HepG2 (cell line): ENCODE results near the gene SPACA6. TPM values are rescaled to one million over a fixed set of nuclear protein-coding genes. Genes with fewer than 3 reads are reported as not detected.

Source experiments
- ATAC-seq: fragments of 200-7000 bp; cut with Tn5 transposase; 3 replicates; pipeline ENCODE4 v1.9.1; 2020; ENCODE audit warnings: mild to moderate bottlenecking, moderate library complexity
- BruUV-seq: library from RNA; stranded (reverse); fragments of 400-500 nt; replicated peaks from 2 replicates; lab custom pipeline; 2021; lab: Mats Ljungman, UMichigan
- CTCF ChIA-PET: fragments of 300-600 bp; formaldehyde crosslinking; extraction: SDS; loops from one replicate; lab custom pipeline; 2021; ENCODE audit warnings: low total read pairs, inconsistent platforms, low intra/inter-chr PET ratio; lab: Yijun Ruan, JAX
- POLR2A ChIA-PET: fragments of 350-600 bp; sonication (Branson Sonifier 250); formaldehyde crosslinking; loops from one replicate; lab custom pipeline; 2020; ENCODE audit warnings: antibody characterized with exemption, inconsistent platforms; lab: Yijun Ruan, JAX
- DNase-seq: peaks from one replicate; pipeline ENCODE4 v3.0.0-alpha.2; 2015; ENCODE audit warnings: low spot score
- FAIRE-seq: peaks from 3 replicates; lab custom pipeline; 2011; peaks lifted over from hg19 to GRCh38; lab: Jason Lieb, UNC
- H2AFZ ChIP-seq: one replicate; pipeline ENCODE4 v1.6.1; 2011; ENCODE audit warnings: low read length, inconsistent platforms
- H3K27ac ChIP-seq: fragments of 300-600 bp; 3 replicates; pipeline ENCODE4 v1.8.0; 2011; ENCODE audit warnings: mixed run types, mild to moderate bottlenecking, mixed read lengths, low read length, inconsistent platforms; ENCODE audit not compliant: insufficient read depth; ENCODE audit errors: extremely low read length
- H3K27me3 ChIP-seq, 2 experiments: fragments of 200-600 bp in 1 of 2; 2 replicates in 1 of 2; 3 replicates in 1 of 2; pipeline versions ENCODE4 v1.6.0 to v1.8.0; 2011; ENCODE audit warnings: low read length in 2 of 2, mild to moderate bottlenecking in 2 of 2, moderate library complexity in 2 of 2, inconsistent platforms in 1 of 2; ENCODE audit not compliant: insufficient read depth in 2 of 2, control insufficient read depth in 1 of 2
- H3K36me3 ChIP-seq, 2 experiments: fragments of 200-600 bp in 1 of 2; replicated peaks in 1 of 2; 2 replicates in 1 of 2; 3 replicates in 1 of 2; pipeline versions ENCODE4 v1.5.1 to v1.8.0; 2011; ENCODE audit warnings: low read length in 2 of 2, inconsistent platforms in 1 of 2; ENCODE audit not compliant: insufficient read depth in 2 of 2, control insufficient read depth in 1 of 2
- H3K4me1 ChIP-seq: 2 replicates; pipeline ENCODE4 v1.5.1; 2012; ENCODE audit warnings: low read length, inconsistent platforms; ENCODE audit not compliant: insufficient read depth
- H3K4me2 ChIP-seq: 2 replicates; pipeline ENCODE4 v1.6.0; 2011; ENCODE audit warnings: low read depth, low read length, inconsistent platforms
- H3K4me3 ChIP-seq, 3 experiments: fragments of 200-600 bp in 1 of 3; sonication (generic), shearing (Covaris generic) in 1 of 3; replicated peaks in 1 of 3; 2 replicates each; pipeline ENCODE4 v1.5.1; 2011 to 2016; ENCODE audit warnings: low read length in 3 of 3, inconsistent platforms in 2 of 3, low read depth in 2 of 3, mild to moderate bottlenecking in 2 of 3, control low read depth in 1 of 3, mixed read lengths in 1 of 3; ENCODE audit not compliant: insufficient read depth in 1 of 3
- H3K79me2 ChIP-seq: one replicate; pipeline ENCODE4 v1.6.1; 2011; ENCODE audit warnings: low read length, inconsistent platforms; ENCODE audit not compliant: insufficient read depth
- H3K9ac ChIP-seq: 2 replicates; pipeline ENCODE4 v1.6.0; 2011; ENCODE audit warnings: mild to moderate bottlenecking, low read depth, low read length, inconsistent platforms; ENCODE audit not compliant: insufficient read depth
- H3K9me3 ChIP-seq: 2 replicates; pipeline ENCODE4 v1.5.1; 2012; ENCODE audit warnings: mild to moderate bottlenecking, low read length
- H4K20me1 ChIP-seq: 2 replicates; pipeline ENCODE4 v1.6.0; 2011; ENCODE audit warnings: inconsistent platforms, mild to moderate bottlenecking, low read length, moderate library complexity; ENCODE audit not compliant: insufficient read depth
- DNMT1 ChIP-seq: sonication (generic); formaldehyde crosslinking; IDR thresholded peaks from 2 replicates; pipeline ENCODE4 v1.5.1; 2020; ENCODE audit warnings: mild to moderate bottlenecking, missing genetic modification reagents
- TCF7 ChIP-seq: sonication (generic); IDR thresholded peaks from 2 replicates; pipeline ENCODE4 v1.6.1; 2016; ENCODE audit warnings: antibody characterized with exemption, low read depth
- ZFP36L2 ChIP-seq: sonication (generic); formaldehyde crosslinking; IDR thresholded peaks from 2 replicates; pipeline ENCODE4 v1.4.0; 2020; ENCODE audit warnings: missing genetic modification reagents
- whole genome bisulfite sequencing: methylation state at CpG from one replicate; pipeline ENCODE4 v1.1.6; 2017; ENCODE audit warnings: low lambda C conversion rate; 5-methylcytosine and 5-hydroxymethylcytosine counted together
- in situ Hi-C: cut with HindIII; loops from 2 replicates; pipeline ENCODE4 v1.10.0; 2017; ENCODE audit warnings: low pct_unique_long_range_greater_than_20kb; ENCODE audit not compliant: extremely low pct_ligation_motif_present
- intact Hi-C: fragments of 100-400 bp; cut with micrococcal nuclease; formaldehyde crosslinking; loops from one replicate; pipeline ENCODE4 v1.10.0; 2022; ENCODE audit not compliant: unreplicated experiment
- polyA plus RNA-seq, 8 experiments: library from polyadenylated mRNA; depleted of rRNA in 3 of 8; stranded (reverse) in 7 of 8; unstranded in 1 of 8; fragments of >200 nt; fragmentation: Illumina TruSeq in 4 of 8; extraction: Trizol in 4 of 8; gene quantifications; 2 replicates each; pipeline versions ENCODE4 v1.2.1 to v1.2.3, GENCODE V29; 2011 to 2016; ENCODE audit warnings: low read depth in 4 of 8, missing spikeins in 1 of 8, mixed read lengths in 1 of 8; ENCODE audit not compliant: insufficient read depth in 1 of 8
- total RNA-seq, 5 experiments: library from RNA; depleted of rRNA; stranded (reverse); fragments of >200 nt; fragmentation: Illumina TruSeq; extraction: Trizol; gene quantifications; 2 replicates each; pipeline ENCODE4 v1.2.3, GENCODE V29; 2016; ENCODE audit warnings: low read depth in 1 of 5
- TF ChIP-seq, protein P1 (sequence below): sonication (generic); formaldehyde crosslinking; IDR thresholded peaks from 2 replicates; pipeline ENCODE4 v1.9.0; 2021; ENCODE audit warnings: missing genetic modification reagents, borderline replicate concordance

SPACA6 gene
- total and polyA plus RNA-seq, 2 of the 13 experiments (the other 11 are each of a cell fraction or from before 2014, with no cell fraction given) = 1.4 to 2.2 TPM

DNA sequence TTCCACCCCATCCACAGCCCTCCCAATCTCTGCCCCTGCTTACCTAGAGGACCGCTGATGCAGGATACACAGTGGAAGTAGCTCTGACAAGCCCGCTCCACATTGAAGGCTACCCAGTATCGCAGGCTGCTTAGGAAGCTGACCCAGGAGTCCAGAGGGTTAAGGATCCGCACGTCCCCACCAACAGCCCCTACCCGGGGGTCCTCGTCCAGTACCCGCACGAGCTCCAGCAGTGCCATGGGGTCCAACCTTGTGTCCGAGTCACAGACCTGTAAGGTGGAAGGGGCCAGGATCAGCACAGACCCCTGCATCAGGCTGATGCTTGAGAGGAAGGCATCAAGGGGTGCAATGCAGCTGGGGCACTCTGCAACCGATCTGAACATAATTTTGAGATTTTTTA lies 23.8 kb downstream of the SPACA6 start (continued):
- no peak for TF ChIP-seq TCF7
- TF ChIP-seq, protein P1, sequence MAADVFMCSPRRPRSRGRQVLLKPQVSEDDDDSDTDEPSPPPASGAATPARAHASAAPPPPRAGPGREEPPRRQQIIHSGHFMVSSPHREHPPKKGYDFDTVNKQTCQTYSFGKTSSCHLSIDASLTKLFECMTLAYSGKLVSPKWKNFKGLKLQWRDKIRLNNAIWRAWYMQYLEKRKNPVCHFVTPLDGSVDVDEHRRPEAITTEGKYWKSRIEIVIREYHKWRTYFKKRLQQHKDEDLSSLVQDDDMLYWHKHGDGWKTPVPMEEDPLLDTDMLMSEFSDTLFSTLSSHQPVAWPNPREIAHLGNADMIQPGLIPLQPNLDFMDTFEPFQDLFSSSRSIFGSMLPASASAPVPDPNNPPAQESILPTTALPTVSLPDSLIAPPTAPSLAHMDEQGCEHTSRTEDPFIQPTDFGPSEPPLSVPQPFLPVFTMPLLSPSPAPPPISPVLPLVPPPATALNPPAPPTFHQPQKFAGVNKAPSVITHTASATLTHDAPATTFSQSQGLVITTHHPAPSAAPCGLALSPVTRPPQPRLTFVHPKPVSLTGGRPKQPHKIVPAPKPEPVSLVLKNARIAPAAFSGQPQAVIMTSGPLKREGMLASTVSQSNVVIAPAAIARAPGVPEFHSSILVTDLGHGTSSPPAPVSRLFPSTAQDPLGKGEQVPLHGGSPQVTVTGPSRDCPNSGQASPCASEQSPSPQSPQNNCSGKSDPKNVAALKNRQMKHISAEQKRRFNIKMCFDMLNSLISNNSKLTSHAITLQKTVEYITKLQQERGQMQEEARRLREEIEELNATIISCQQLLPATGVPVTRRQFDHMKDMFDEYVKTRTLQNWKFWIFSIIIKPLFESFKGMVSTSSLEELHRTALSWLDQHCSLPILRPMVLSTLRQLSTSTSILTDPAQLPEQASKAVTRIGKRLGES = no peak

DNA sequence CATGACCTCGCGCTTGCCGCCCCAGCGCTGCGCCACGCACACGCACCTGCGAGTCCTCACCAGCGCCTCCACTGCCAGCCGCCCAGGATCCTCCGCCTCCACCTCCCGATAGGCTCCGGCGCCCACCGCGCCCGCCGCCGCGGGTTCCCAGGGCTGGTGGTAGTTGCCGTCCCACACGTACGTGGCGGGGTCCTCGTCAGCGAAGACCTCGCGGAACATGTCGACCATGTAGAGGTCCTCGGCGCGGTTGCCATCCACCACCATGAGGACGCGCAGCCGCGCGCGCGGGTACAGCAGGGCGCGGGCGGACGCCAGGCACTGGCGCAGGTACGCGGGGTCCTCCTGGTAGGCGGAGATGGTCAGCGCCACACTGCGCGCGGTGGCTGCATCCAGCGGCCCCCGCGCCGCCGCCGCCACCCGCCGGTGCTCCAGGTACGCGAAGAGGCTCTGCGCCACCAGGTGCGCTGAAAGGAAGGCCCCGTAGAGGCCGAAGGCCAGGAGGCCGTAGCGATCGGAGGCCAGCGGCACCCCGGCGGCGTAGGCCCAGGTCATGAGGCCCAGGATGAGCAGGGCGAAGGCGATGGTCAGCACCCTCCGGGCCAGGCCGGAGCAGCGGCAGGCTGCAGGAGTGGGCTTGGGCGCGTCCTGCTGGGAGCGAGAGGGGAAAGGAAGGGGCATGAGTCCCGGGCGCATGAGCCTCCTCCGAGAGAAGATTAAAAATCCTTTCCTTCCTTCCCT lies 26.3 kb downstream of the SPACA6 start:
- intact Hi-C loops = no loop called here
- FAIRE-seq (no peak), DNase-seq (no peak), ATAC-seq (no peak)
- Histone ChIP-seq H3K9me3 (no peaks in the 10 kb centered on the region), H3K4me2 (no peak overlapping the region), H2AFZ (no peak overlapping the region), H3K9ac (no peak overlapping the region), H3K4me3 (no peak overlapping the region), H4K20me1 (no peaks in the 10 kb centered on the region), H3K4me1 (no peaks in the 10 kb centered on the region), H3K27me3 (peaks cover 0 to 17% of the 10 kb centered on the region in 2 experiments; a peak in 3 of 5 replicates), H3K27ac (no peak overlapping the region), H3K79me2 (no peaks in the 10 kb centered on the region), H3K36me3 (no peaks in the 10 kb centered on the region)
- TF ChIP-seq DNMT1 (CRISPR knock-in tag) = 0 out of 2 replicates have a peak, but pooled peaks have one; percentile 27
- TF ChIP-seq ZFP36L2 = no peak
- in situ Hi-C loops = no loop called here
- ChIA-PET POLR2A (no interaction called here), CTCF (no interaction called here)
- 89% methylated on average over 71 of the region's 83 CpGs for WGBS
- BruUV-seq = no TSS peak
